Breast epithelium (tissue), 3 donors: ENCODE results near the gene ZNF778.

Experiments used
- POLR2A ChIP-seq: fragments of 450-650 bp; IDR thresholded peaks from one replicate; pipeline ENCODE4 v1.6.1; 2016; ENCODE audit warnings: antibody characterized with exemption, mild to moderate bottlenecking, moderate library complexity
- TF ChIP-seq, protein P1 (sequence below), 3 donors: fragments of 450-650 bp; IDR thresholded peaks; one replicate each; pipeline ENCODE4 v1.5.1; 2016 to 2017; ENCODE audit warnings: antibody characterized with exemption in 3 of 3, mild to moderate bottlenecking in 3 of 3, moderate library complexity in 3 of 3

DNA sequence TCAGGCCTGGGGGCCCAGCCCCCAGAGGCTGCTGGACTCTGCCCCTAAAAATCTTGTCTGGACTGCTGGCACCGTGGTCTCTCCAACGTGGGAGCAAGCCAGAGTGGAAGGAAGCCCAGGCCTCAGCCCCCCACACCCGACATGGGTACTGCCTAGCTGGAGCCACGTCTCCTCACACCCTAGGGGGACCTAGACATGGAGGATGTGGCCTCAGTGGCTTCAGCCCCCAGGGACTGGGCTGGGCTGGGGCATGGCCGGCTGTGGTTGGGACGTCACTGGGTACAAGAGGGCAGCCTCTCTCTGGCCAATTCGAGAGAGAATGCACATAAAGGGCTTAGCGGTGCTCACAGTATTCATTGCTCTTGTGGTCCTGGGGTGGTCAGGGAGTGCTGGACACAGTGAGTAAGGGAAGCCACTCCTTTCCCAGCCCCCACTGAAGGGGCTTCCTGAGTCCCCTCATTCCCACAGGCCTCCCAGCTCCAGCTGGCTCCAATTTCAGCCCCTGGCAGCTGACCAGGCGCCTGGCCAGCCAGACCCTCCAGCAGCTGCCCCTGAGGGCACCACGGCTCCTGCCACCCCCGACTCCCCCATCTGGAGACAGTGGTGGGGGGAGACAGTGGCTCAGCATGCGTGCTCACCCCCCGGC, 44.9 kb upstream of the ZNF778 start:
- TF ChIP-seq, protein P1, sequence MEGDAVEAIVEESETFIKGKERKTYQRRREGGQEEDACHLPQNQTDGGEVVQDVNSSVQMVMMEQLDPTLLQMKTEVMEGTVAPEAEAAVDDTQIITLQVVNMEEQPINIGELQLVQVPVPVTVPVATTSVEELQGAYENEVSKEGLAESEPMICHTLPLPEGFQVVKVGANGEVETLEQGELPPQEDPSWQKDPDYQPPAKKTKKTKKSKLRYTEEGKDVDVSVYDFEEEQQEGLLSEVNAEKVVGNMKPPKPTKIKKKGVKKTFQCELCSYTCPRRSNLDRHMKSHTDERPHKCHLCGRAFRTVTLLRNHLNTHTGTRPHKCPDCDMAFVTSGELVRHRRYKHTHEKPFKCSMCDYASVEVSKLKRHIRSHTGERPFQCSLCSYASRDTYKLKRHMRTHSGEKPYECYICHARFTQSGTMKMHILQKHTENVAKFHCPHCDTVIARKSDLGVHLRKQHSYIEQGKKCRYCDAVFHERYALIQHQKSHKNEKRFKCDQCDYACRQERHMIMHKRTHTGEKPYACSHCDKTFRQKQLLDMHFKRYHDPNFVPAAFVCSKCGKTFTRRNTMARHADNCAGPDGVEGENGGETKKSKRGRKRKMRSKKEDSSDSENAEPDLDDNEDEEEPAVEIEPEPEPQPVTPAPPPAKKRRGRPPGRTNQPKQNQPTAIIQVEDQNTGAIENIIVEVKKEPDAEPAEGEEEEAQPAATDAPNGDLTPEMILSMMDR (IDR thresholded peaks at IDR 0.05) = no peak
- TF ChIP-seq POLR2A = no peak
